Measurements from ENCODE around the gene PLA2G4A. TPM values are rescaled to one million over a fixed set of nuclear protein-coding genes. Genes with fewer than 3 reads are reported as not detected.

PLA2G4A gene
- 0.94 TPM for total RNA-seq

DNA sequence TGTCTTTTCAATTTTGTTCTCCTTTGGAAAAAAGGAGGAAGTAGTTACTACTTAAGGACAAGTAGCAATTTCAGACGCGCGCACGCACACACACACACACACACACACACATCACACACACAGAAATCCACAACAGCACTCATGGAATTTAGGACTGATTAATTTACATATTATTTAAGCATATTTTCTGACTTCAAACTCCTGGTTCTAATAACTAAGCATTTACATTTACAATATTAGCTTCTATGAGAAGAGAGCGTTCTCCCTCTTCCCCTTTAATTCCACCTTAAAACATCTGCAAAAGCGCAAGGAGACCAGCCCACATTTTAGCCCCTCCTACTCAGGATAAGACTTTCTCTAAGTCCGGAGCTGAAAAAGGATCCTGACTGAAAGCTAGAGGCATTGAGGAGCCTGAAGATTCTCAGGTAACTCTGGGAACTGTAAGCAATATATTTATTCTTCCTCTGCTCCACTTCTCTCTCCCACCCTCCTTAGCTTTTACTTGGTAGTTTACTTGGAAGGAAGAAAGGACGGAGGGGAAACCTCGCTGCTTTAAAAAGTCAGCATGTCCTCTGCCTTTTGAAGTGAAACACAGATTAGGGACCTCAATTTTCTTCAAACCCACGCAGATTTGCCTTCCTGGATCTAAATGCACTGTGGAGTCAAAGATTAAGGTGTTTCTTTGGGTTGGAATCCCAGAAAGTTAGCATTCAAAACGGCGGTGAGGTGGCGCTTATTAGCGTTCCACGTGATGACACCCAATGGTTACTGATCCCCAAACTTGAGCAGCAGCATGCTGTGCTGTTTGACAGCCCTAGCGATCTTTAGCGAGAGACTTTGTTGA lies at the start of gene PLA2G4A:
Gene PLA2G4A, plus strand, starts transcription at position 339 of the 844 bp plus-strand sequence. CDS start 25,406 bp downstream, outside the sequence.

Other genes with a start within 250 kb of the PLA2G4A start
- gene PTGS2, start 148.5 kb upstream of the PLA2G4A start, total RNA-seq: 0.94 TPM

Data from parietal lobe (tissue), 1 donor.